ENCODE results near the gene LTA4H. TPM values are rescaled to one million over a fixed set of nuclear protein-coding genes. Genes with fewer than 3 reads are reported as not detected.

Gene LTA4H
- total and polyA plus RNA-seq, 12 donors, result 25.2 to 50.6 (median 39.1) TPM

- 90% methylated on average over 3 of the region's 3 CpGs for WGBS, 2 donors
- intact Hi-C loops (cut with DNase I), result loop anchor here in 7 of 10 donors (5.0 to 10.0 kb wide), 6 partner anchors 80 to 412 kb away; no protein-coding TSS in a partner anchor
- DNase-seq (no peak), ATAC-seq (no peak)
- Histone ChIP-seq H3K4me3 (no peak overlapping the region), H3K36me3 (peaks cover 0 to 28% (median 8%) of the 10 kb centered on the region in 9 donors), H3K4me1 (peaks cover 0 to 13% (median 0%) of the 10 kb centered on the region in 9 donors), H3K27ac (no peak overlapping the region), H3K9me3 (no peaks in the 10 kb centered on the region), H3K27me3 (peaks cover 0 to 8% (median 0%) of the 10 kb centered on the region in 7 donors)
- TF ChIP-seq, protein P1, sequence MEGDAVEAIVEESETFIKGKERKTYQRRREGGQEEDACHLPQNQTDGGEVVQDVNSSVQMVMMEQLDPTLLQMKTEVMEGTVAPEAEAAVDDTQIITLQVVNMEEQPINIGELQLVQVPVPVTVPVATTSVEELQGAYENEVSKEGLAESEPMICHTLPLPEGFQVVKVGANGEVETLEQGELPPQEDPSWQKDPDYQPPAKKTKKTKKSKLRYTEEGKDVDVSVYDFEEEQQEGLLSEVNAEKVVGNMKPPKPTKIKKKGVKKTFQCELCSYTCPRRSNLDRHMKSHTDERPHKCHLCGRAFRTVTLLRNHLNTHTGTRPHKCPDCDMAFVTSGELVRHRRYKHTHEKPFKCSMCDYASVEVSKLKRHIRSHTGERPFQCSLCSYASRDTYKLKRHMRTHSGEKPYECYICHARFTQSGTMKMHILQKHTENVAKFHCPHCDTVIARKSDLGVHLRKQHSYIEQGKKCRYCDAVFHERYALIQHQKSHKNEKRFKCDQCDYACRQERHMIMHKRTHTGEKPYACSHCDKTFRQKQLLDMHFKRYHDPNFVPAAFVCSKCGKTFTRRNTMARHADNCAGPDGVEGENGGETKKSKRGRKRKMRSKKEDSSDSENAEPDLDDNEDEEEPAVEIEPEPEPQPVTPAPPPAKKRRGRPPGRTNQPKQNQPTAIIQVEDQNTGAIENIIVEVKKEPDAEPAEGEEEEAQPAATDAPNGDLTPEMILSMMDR (IDR thresholded peaks at IDR 0.05), result no peak
These were observed 38.1 kb downstream of the LTA4H start for GRCh38 chr12:95997276-95997675.

GRCh38 chr12:95996034-95996658, 39.2 kb downstream of the LTA4H start, which contains the start of gene HAL:
HAL (minus strand) TSS chr12:95996344; CDS start chr12:95995910, 434 bp downstream.
- ATAC-seq (peak in 3 of 8 donors; percentile 47 to 63 (median 61)), DNase-seq (no peak)
- intact Hi-C loops (cut with DNase I), result loop anchor here in 7 of 10 donors (5.0 to 10.0 kb wide), 6 partner anchors 79 to 411 kb away; no protein-coding TSS in a partner anchor
- Histone ChIP-seq H3K27ac (peak within 1 kb of the TSS in 1 of 10 donors; percentile 68), H3K4me1 (peaks cover 0 to 13% (median 0%) of the 10 kb centered on the region in 9 donors), H3K36me3 (peaks cover 0 to 17% (median 0%) of the 10 kb centered on the region in 9 donors), H3K9me3 (no peaks in the 10 kb centered on the region), H3K27me3 (peaks cover 0 to 8% (median 0%) of the 10 kb centered on the region in 7 donors), H3K4me3 (peak within 1 kb of the TSS in 1 of 10 donors; percentile 33)
- 65 to 70% methylated on average over 7 of the region's 7 CpGs for WGBS, 2 donors
- TF ChIP-seq, protein P1 (IDR thresholded peaks at IDR 0.05), result no peak

DNA sequence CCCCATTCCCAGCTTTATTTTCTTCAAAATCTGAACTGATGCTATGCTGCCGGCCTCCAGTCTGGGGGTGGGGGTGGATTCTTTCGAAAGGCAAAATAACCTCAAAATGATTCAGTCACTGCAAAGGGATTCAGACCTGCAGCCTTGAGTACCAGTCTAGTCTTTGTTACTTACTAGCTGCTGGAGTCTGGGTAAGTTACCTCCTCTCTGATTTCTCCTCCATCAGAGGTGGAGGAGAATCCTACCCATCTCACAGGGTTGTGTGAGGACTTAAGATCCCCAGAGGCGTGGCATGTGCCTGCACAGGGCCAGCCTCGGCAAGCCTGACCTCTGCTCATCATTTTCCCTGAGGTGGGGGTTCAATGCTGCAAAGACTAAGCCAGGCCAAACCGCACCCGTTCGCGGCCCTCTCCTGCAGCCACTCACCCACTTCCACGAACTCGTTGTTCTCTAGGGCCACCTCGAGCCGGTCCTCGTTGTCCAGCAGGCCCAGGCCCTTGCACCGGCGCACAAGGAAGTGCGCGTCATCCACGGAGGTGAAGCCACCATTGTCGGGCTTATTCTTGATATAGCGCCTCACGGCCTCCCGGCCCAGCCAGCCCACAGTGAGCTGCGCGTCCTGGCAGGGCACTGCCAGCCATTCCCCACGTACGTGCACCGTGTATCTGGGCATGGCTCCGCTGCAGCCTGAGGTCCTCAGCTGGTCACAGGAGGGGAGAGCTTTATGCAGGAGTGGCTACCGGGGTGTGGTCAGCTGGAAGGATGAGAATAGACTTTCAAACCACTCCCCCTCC, 40.0 kb downstream of the LTA4H start:
- DNase-seq, result no peak
- Histone ChIP-seq H3K4me3 (peak overlapping the region in 1 of 10 donors; percentile 33), H3K27me3 (peaks cover 0 to 8% (median 0%) of the 10 kb centered on the region in 7 donors), H3K27ac (peak overlapping the region in 1 of 10 donors; percentile 68), H3K36me3 (peaks cover 0 to 10% (median 0%) of the 10 kb centered on the region in 9 donors), H3K4me1 (peaks cover 0 to 13% (median 0%) of the 10 kb centered on the region in 9 donors), H3K9me3 (no peaks in the 10 kb centered on the region)
- intact Hi-C loops (cut with DNase I), result loop anchor here in 7 of 10 donors (5.0 to 10.0 kb wide), 6 partner anchors 78 to 411 kb away; no protein-coding TSS in a partner anchor
- 93 to 95% methylated on average over 29 of the region's 29 CpGs for WGBS, 2 donors
- peak in 1 of 8 donors; percentile 14 for ATAC-seq
- TF ChIP-seq, protein P1 (IDR thresholded peaks at IDR 0.05), result no peak

DNA sequence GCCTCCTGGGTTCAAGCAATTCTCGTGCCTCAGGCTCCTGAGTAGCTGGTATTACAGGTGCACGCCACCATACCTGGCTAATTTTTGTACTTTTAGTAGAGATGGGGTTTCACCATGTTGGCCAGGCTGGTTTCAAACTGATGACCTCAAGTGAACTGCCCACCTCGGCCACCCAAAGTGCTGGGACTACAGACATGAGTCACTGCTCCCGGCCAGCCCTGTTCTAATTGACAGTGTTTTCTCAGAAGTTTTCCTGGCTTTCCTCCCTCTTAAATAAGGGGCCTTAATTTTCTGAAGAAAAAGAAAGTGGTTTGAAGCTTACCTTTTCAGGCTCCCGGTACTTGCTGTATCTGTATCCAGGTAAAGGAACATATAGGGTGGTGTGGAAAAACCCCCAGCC, 40.9 kb downstream of the LTA4H start:
- DNase-seq (no peak), ATAC-seq (no peak)
- H3K27ac ChIP-seq, result no peak overlapping the region
- no peaks in the 10 kb centered on the region for H3K9me3 ChIP-seq
- WGBS, 2 donors, result 85 to 88% methylated on average over 5 of the region's 5 CpGs
- TF ChIP-seq, protein P1 (IDR thresholded peaks at IDR 0.05), result no peak
- H3K4me1 ChIP-seq, result peaks cover 0 to 13% (median 0%) of the 10 kb centered on the region in 9 donors
- intact Hi-C loops (cut with DNase I), result loop anchor here in 5 of 10 donors (5.0 to 10.0 kb wide), 3 partner anchors 72 to 410 kb away; no protein-coding TSS in a partner anchor
- peaks cover 0 to 4% (median 0%) of the 10 kb centered on the region in 9 donors for H3K36me3 ChIP-seq
- peaks cover 0 to 8% (median 0%) of the 10 kb centered on the region in 7 donors for H3K27me3 ChIP-seq
- no peak overlapping the region for H3K4me3 ChIP-seq

All from heart right ventricle (tissue), 16 donors.